Measurements from ENCODE around the gene CSGALNACT2. TPM values are rescaled to one million over a fixed set of nuclear protein-coding genes. Genes with fewer than 3 reads are reported as not detected.

The CSGALNACT2 gene
- total RNA-seq, 1 experiment from 2014 or later, result 8.9 TPM

DNA sequence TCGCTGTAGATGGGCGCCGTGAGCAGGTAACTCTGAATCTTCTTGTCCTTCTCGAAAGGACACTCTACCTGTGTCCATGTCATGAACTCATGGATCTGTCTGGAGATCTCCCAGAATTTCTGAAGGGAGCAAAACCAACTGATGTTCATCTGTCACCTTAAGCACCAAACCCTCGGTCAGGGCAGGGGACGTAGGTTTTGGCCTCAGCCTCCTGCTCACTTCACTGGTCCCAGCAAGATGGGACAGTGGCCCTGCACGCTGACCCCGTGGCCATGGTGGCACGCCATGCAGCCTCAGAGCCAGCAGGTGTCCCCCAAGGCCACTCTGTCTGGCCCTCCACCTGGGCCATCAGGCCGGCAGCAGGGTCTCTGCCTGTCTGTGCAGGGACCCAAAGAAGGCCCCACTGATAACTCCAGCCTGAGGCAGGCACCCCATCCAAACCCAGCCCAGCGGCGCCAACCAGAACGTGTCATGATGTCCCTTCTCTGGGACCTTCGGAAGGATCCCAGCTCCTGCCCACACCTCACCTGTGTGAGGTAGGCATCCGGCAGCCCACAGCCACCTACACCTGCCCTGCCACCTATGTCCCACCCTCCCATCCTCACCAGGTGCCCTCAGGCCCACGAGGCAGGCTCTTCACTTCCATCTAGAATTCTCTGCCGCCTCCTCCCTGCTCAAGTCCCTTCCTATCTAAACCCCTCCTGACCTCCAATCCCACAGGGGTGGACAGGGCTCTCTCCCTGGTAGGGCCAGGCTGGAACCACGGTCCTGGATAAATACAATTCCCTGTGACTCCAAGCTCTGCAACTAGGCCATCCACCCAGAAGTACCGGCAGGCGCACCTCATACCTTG lies 59.0 kb downstream of the CSGALNACT2 start:
- H3K4me1 ChIP-seq (ENCODE audit: insufficient read depth, low read length), result no peaks in the 10 kb centered on the region
- H3K23me2 ChIP-seq (ENCODE audit: insufficient read length, low read depth, low read length, poor library complexity, severe bottlenecking), result no peaks in the 10 kb centered on the region
- no peak overlapping the region for H3K23ac ChIP-seq (ENCODE audit: insufficient read length, low read depth, low read length)
- no peaks in the 10 kb centered on the region for H3K79me1 ChIP-seq (ENCODE audit: insufficient read depth, low read depth, low read length, poor library complexity, severe bottlenecking)
- H3K4me2 ChIP-seq (ENCODE audit: insufficient read depth, insufficient read length, low read length), result no peak overlapping the region
- no peaks in the 10 kb centered on the region for H3K27me3 ChIP-seq (ENCODE audit: insufficient read depth, low read length)
- H3K27me3 Mint-ChIP-seq (ENCODE audit: low read depth), result no peaks in the 10 kb centered on the region
- H2AFZ ChIP-seq (ENCODE audit: low read length), result no peak overlapping the region
- no peaks in the 10 kb centered on the region for H3K9me3 ChIP-seq (ENCODE audit: control insufficient read depth, low read depth, low read length)
- no peak overlapping the region for H3T11ph ChIP-seq (ENCODE audit: low read length)
- no peak overlapping the region for H3K4me3 Mint-ChIP-seq
- H3K18ac ChIP-seq (ENCODE audit: insufficient read length, low read depth, low read length), result no peak overlapping the region
- H2AK5ac ChIP-seq (ENCODE audit: insufficient read length, low read length), result no peak overlapping the region
- peaks cover 12 to 21% of the 10 kb centered on the region in 2 experiments for H3K4me1 Mint-ChIP-seq
- no peaks in the 10 kb centered on the region for H3K79me2 ChIP-seq (ENCODE audit: insufficient read depth, low read length)
- H4K91ac ChIP-seq (ENCODE audit: insufficient read length, low read depth, low read length), result no peak overlapping the region
- WGBS (ENCODE audit: extremely low coverage, insufficient read length, low lambda C conversion rate), result no CpG with 5 or more reads among the region's 20 CpGs
- peaks cover 30 to 51% (median 47%) of the 10 kb centered on the region in 3 experiments; a peak in 6 of 7 replicates for H3K36me3 Mint-ChIP-seq (ENCODE audit: insufficient read depth in 1 of 3, low read depth in 3 of 3)
- no peak overlapping the region for H2BK120ac ChIP-seq (ENCODE audit: low read depth, low read length, poor library complexity, severe bottlenecking)
- no peak overlapping the region for H3K27ac ChIP-seq (ENCODE audit: insufficient read length, low read depth, low read length)
- TF ChIP-seq, protein P1, sequence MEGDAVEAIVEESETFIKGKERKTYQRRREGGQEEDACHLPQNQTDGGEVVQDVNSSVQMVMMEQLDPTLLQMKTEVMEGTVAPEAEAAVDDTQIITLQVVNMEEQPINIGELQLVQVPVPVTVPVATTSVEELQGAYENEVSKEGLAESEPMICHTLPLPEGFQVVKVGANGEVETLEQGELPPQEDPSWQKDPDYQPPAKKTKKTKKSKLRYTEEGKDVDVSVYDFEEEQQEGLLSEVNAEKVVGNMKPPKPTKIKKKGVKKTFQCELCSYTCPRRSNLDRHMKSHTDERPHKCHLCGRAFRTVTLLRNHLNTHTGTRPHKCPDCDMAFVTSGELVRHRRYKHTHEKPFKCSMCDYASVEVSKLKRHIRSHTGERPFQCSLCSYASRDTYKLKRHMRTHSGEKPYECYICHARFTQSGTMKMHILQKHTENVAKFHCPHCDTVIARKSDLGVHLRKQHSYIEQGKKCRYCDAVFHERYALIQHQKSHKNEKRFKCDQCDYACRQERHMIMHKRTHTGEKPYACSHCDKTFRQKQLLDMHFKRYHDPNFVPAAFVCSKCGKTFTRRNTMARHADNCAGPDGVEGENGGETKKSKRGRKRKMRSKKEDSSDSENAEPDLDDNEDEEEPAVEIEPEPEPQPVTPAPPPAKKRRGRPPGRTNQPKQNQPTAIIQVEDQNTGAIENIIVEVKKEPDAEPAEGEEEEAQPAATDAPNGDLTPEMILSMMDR (conservative IDR thresholded peaks at IDR 0.05), result 0 out of 3 replicates have a peak, but pooled peaks have one; percentile 10
- no peaks in the 10 kb centered on the region for H3K9me3 Mint-ChIP-seq
- no peak overlapping the region for H4K5ac ChIP-seq (ENCODE audit: insufficient read length, low read depth, low read length)
- no peak overlapping the region for H3K9ac ChIP-seq (ENCODE audit: extremely low read depth, insufficient read length, low read length)
- DNase-seq, result peak; percentile 28
- H2BK12ac ChIP-seq (ENCODE audit: insufficient read length, low read depth, low read length), result no peak overlapping the region
- no peak overlapping the region for H3K27ac Mint-ChIP-seq
- no peak overlapping the region for H3K14ac ChIP-seq (ENCODE audit: insufficient read depth, low read length)
- no peak overlapping the region for H2BK15ac ChIP-seq (ENCODE audit: low read depth, low read length)
- no peak overlapping the region for H3K4ac ChIP-seq (ENCODE audit: low read depth, low read length)
- no peaks in the 10 kb centered on the region for H4K20me1 ChIP-seq (ENCODE audit: control insufficient read depth, insufficient read depth, insufficient read length)
- no peak overlapping the region for H2BK5ac ChIP-seq (ENCODE audit: insufficient read length, low read length)
- H2BK20ac ChIP-seq (ENCODE audit: low read depth, low read length, poor library complexity, severe bottlenecking), result no peak overlapping the region
- no peak overlapping the region for H3K56ac ChIP-seq (ENCODE audit: insufficient read length, low read depth, low read length)
- no peak overlapping the region for H4K8ac ChIP-seq (replicated peaks; ENCODE audit: insufficient read length, low read depth, low read length)
